Upper lobe of left lung (tissue), 4 donors: ENCODE measurements around the gene KLF16.

Source experiments
- CTCF ChIP-seq, 6 experiments: fragments of 450-650 bp in 4 of 6; fragments of 200-600 bp in 2 of 6; sonication (generic) in 2 of 6; IDR thresholded peaks; one replicate each; pipeline ENCODE4 v1.5.1; 2016 to 2019; ENCODE audit warnings: antibody characterized with exemption in 6 of 6
- EP300 ChIP-seq, 4 donors: sonication (generic); formaldehyde crosslinking; IDR thresholded peaks; one replicate each; pipeline ENCODE4 v1.5.1; 2017; ENCODE audit warnings: antibody characterized with exemption in 4 of 4, control low read depth in 2 of 4
- POLR2A ChIP-seq, 4 donors: fragments of 450-650 bp; IDR thresholded peaks; one replicate each; pipeline ENCODE4 v1.5.1; 2016 to 2017; ENCODE audit warnings: antibody characterized with exemption in 4 of 4, mild to moderate bottlenecking in 2 of 4
- POLR2AphosphoS5 ChIP-seq, 2 donors: sonication (generic); formaldehyde crosslinking; IDR thresholded peaks; one replicate each; pipeline ENCODE4 v1.5.1; 2017; ENCODE audit warnings: antibody characterized with exemption in 2 of 2

DNA sequence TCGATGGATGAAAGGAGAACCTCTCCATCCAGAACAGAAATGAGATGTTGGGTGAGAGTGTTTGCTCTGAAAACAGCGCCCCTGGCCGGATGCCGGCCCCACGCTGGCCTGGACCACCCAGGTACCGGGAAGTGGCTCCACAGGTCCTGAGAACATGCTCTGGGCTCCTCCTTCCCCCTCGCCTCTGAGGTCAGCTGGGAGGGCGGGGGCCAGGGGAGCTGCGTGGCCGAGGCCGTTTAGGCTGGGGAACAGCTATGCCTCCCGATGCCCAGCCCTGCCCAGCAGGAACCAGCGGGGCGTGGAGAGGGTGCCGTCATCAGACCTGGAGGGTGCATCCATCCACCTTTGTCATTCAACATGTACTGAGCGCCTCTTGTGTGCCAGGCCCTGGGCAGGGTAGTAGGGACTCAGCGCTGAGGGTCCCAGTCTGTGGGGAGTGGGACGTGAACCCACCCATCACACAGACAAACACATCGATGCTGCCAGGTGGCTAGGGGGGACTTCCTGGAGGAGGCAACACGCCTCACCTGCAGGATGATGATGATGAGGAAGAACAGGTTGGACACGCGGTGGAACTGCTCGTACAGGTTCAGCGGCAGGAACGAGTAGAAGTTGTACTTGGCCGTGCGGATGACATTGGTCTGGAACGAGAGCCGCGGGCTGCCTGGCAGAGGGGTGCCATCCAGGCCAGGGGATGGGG lies 55.5 kb downstream of the KLF16 start:
- TF ChIP-seq POLR2A (IDR thresholded peaks at IDR 0.05) (no peak), EP300 (IDR thresholded peaks at IDR 0.05) (no peak), CTCF (IDR thresholded peaks at IDR 0.05) (no peak), POLR2AphosphoS5 (IDR thresholded peaks at IDR 0.05) (no peak)
